ENCODE results near the gene SYT2. TPM values are rescaled to one million over a fixed set of nuclear protein-coding genes. Genes with fewer than 3 reads are reported as not detected.

Gene SYT2
- total and polyA plus RNA-seq, 10 of the 15 experiments (the other 5 are each of a cell fraction or from before 2014, with no cell fraction given): not detected

DNA sequence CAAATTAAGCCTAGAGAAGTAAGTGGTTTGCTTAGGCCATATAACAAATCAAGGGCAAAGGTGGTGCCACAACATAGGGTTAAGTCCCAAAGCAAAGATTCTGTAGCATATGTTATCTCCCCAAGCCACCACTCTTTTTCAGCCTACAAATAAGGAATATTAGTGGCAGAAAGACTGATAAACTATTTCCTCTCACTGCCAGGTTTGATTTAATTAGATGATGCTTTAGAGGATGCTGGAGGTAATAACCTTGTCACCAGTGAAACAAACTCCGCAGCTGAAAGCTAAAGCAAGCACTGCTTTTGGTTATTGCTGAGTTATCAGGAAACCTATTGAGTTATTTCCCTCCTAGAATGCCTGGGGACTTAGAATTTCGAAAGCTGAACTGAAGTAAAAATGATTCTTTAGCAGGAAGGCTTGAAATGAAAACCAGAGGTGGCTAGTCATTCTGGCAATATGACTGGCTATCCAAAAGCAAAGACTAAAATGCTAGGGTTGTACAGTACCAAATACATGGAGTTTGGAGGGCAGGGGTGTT lies 145.2 kb downstream of the SYT2 start:
- ATAC-seq: peak; percentile 65
- RAD21 ChIA-PET (ENCODE audit: unreplicated experiment): interaction anchor here (1.0 to 1.9 kb wide), 8 partner anchors 11 to 224 kb away, joined by 3 to 11 read pairs (median 4); partner anchors contain the start of gene UBE2T
- WGBS (ENCODE audit: insufficient coverage, insufficient replicate concordance, low lambda C conversion rate, missing lambda C conversion rate): 0% methylated on average over 2 of the region's 2 CpGs

DNA sequence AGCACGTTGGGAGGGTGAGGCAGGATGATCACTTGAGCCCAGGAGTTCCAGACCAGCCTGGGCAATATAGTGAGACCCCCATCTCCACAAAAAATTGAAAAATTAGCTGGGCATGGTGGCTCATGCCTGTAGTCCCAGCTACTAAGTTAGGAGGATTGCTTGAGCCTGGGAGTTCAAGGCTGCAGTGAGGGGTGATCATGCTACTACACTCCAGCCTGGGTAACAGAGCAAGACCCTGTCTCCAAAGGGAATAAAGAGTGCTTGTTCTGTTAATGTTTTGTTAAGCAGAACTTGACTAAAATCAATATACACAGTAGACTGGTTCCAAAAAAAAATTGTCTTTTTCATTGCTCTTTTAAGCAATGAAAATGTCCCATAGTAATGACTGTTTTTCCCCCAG lies 146.4 kb downstream of the SYT2 start:
- ChIA-PET SMC1A (ENCODE audit: uncharacterized antibody, unreplicated experiment) (interaction anchor here (1.9 to 5.0 kb wide), 4 partner anchors 11 to 62 kb away, joined by 7 to 38 read pairs (median 14); no protein-coding TSS in a partner anchor), RAD21 (ENCODE audit: unreplicated experiment) (interaction anchor here (1.3 to 1.9 kb wide), 3 partner anchors 10 to 100 kb away, joined by 4 to 11 read pairs (median 5); no protein-coding TSS in a partner anchor), POLR2A (interaction anchor here (1.8 to 2.0 kb wide), 2 partner anchors 10 to 17 kb away, joined by 6 to 8 read pairs; no protein-coding TSS in a partner anchor), CTCF (interaction anchor here (0.9 to 2.6 kb wide), 5 partner anchors 16 to 220 kb away, joined by 3 to 8 read pairs (median 5); no protein-coding TSS in a partner anchor)
- BruUV-seq (replicated peaks): no TSS peak
- Histone ChIP-seq H3K4me1 (ENCODE audit: control insufficient read depth, insufficient read depth, low read length) (peaks cover 33% of the 10 kb centered on the region), H3K27me3 (replicated peaks in 1 of 2; ENCODE audit: control insufficient read depth in 2 of 2, insufficient read depth in 2 of 2, low read length in 1 of 2) (no peaks in the 10 kb centered on the region), H4K20me1 (ENCODE audit: control insufficient read depth, insufficient read depth) (no peaks in the 10 kb centered on the region), H2AFZ (ENCODE audit: control insufficient read depth, low read depth, low read length) (no peak overlapping the region), H3K27ac (ENCODE audit: control insufficient read depth, insufficient read depth) (no peak overlapping the region), H3K9me3 (replicated peaks; ENCODE audit: control insufficient read depth, insufficient read depth, low read length) (no peaks in the 10 kb centered on the region), H3K4me2 (ENCODE audit: control insufficient read depth, insufficient read depth) (no peak overlapping the region), H3K36me3 (ENCODE audit: control insufficient read depth in 2 of 2, insufficient read depth in 2 of 2, low read length in 1 of 2) (no peaks in the 10 kb centered on the region; a peak in 2 of 4 replicates), H3K9ac (ENCODE audit: control insufficient read depth, insufficient read depth, low read length) (no peak overlapping the region), H3K79me2 (ENCODE audit: control insufficient read depth, insufficient read depth, low read length) (no peaks in the 10 kb centered on the region), H3K4me3 (no peak overlapping the region)
- DNase-seq (ENCODE audit: low read depth, low spot score): no peak
- 43% methylated on average over 1 of the region's 1 CpG for WGBS (ENCODE audit: insufficient coverage, insufficient replicate concordance, low lambda C conversion rate, missing lambda C conversion rate)
- ATAC-seq: no peak
- in situ Hi-C loops (cut with MboI): no loop called here
- no peak for FAIRE-seq
- TF ChIP-seq ETV6 (conservative IDR thresholded peaks at IDR 0.05 in 1 of 2, IDR thresholded peaks at IDR 0.05 in 1 of 2; ENCODE audit: borderline replicate concordance in 1 of 2, low read depth in 1 of 2) (no peak), HDAC2 (IDR thresholded peaks at IDR 0.05) (no peak), CBX5 (IDR thresholded peaks at IDR 0.05; ENCODE audit: low read depth) (no peak)
- intact Hi-C loops (cut with micrococcal nuclease; ENCODE audit: unreplicated experiment): loop anchor here (2.0 kb wide), 1 partner anchor 17 kb away; no protein-coding TSS in a partner anchor

More for the DNA sequence above, 145.2 kb downstream of the SYT2 start:
- DNase-seq (ENCODE audit: low read depth, low spot score) (no peak), FAIRE-seq (peak; percentile 38)
- Histone ChIP-seq H2AFZ (ENCODE audit: control insufficient read depth, low read depth, low read length) (no peak overlapping the region), H3K27ac (ENCODE audit: control insufficient read depth, insufficient read depth) (no peak overlapping the region), H4K20me1 (ENCODE audit: control insufficient read depth, insufficient read depth) (no peaks in the 10 kb centered on the region), H3K9ac (ENCODE audit: control insufficient read depth, insufficient read depth, low read length) (no peak overlapping the region), H3K4me1 (ENCODE audit: control insufficient read depth, insufficient read depth, low read length) (peaks cover 33% of the 10 kb centered on the region), H3K9me3 (replicated peaks; ENCODE audit: control insufficient read depth, insufficient read depth, low read length) (no peaks in the 10 kb centered on the region), H3K79me2 (ENCODE audit: control insufficient read depth, insufficient read depth, low read length) (no peaks in the 10 kb centered on the region), H3K4me3 (no peak overlapping the region), H3K4me2 (ENCODE audit: control insufficient read depth, insufficient read depth) (no peak overlapping the region), H3K27me3 (replicated peaks in 1 of 2; ENCODE audit: control insufficient read depth in 2 of 2, insufficient read depth in 2 of 2, low read length in 1 of 2) (no peaks in the 10 kb centered on the region), H3K36me3 (ENCODE audit: control insufficient read depth in 2 of 2, insufficient read depth in 2 of 2, low read length in 1 of 2) (no peaks in the 10 kb centered on the region; a peak in 2 of 4 replicates)
- in situ Hi-C loops (cut with MboI) (no loop called here), intact Hi-C loops (cut with micrococcal nuclease; ENCODE audit: unreplicated experiment) (loop anchor here (2.0 to 5.0 kb wide), 2 partner anchors 18 to 223 kb away; partner anchors contain the start of gene UBE2T)
- ChIA-PET CTCF (interaction anchor here (0.6 to 2.6 kb wide), 18 partner anchors 10 to 223 kb away, joined by 3 to 9 read pairs (median 4); partner anchors contain the start of gene UBE2T), SMC1A (ENCODE audit: uncharacterized antibody, unreplicated experiment) (interaction anchor here (0.7 to 5.0 kb wide), 9 partner anchors 12 to 100 kb away, joined by 3 to 38 read pairs (median 6); no protein-coding TSS in a partner anchor), POLR2A (interaction anchor here (2.0 kb wide), 1 partner anchor 18 kb away, joined by 6 read pairs; no protein-coding TSS in a partner anchor)
- TF ChIP-seq BCL11A (IDR thresholded peaks at IDR 0.05; ENCODE audit: low read depth, low read length): no peak
- peak; percentile 52 for TF ChIP-seq JUNB (IDR thresholded peaks at IDR 0.05)
- TF ChIP-seq ETV6 (conservative IDR thresholded peaks at IDR 0.05 in 1 of 2, IDR thresholded peaks at IDR 0.05 in 1 of 2; ENCODE audit: borderline replicate concordance in 1 of 2, low read depth in 1 of 2): peak in 1 of 2 experiments; percentile 34; a peak in 1 of 4 replicates
- no TSS peak for BruUV-seq (replicated peaks)
